ENCODE data around the gene PAX3. TPM values are rescaled to one million over a fixed set of nuclear protein-coding genes. Genes with fewer than 3 reads are reported as not detected.

The PAX3 gene
- total and polyA plus RNA-seq, 2 of the 13 experiments (the other 11 are each of a cell fraction or from before 2014, with no cell fraction given) = 0.07 TPM; not detected in 1

DNA sequence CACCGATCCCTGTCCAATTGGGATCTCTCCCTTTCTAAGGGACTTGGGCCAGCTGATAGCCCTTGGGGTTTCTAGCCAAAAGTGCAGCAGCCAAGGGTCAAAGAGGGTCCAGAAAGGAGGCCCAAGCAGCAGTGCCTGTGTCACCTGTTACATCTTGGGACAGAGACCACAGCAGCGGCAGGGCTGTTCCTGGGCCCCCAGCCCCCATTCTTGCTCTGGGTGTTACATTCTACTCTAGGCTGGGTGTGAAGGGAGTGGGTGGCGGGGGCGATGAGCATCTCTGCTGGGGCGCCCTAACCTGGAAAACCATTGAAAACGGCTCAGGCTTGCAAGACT is 1.2 kb downstream of the PAX3 start (continued):
- TF ChIP-seq, protein P1, sequence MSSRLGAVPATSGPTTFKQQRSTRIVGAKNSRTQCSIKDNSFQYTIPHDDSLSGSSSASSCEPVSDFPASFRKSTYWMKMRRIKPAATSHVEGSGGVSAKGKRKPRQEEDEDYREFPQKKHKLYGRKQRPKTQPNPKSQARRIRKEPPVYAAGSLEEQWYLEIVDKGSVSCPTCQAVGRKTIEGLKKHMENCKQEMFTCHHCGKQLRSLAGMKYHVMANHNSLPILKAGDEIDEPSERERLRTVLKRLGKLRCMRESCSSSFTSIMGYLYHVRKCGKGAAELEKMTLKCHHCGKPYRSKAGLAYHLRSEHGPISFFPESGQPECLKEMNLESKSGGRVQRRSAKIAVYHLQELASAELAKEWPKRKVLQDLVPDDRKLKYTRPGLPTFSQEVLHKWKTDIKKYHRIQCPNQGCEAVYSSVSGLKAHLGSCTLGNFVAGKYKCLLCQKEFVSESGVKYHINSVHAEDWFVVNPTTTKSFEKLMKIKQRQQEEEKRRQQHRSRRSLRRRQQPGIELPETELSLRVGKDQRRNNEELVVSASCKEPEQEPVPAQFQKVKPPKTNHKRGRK (CRISPR knock-in tag; IDR thresholded peaks at IDR 0.05) = no peak
- TF ChIP-seq, protein P2, sequence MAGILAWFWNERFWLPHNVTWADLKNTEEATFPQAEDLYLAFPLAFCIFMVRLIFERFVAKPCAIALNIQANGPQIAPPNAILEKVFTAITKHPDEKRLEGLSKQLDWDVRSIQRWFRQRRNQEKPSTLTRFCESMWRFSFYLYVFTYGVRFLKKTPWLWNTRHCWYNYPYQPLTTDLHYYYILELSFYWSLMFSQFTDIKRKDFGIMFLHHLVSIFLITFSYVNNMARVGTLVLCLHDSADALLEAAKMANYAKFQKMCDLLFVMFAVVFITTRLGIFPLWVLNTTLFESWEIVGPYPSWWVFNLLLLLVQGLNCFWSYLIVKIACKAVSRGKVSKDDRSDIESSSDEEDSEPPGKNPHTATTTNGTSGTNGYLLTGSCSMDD (CRISPR knock-in tag; IDR thresholded peaks at IDR 0.05) = no peak

DNA sequence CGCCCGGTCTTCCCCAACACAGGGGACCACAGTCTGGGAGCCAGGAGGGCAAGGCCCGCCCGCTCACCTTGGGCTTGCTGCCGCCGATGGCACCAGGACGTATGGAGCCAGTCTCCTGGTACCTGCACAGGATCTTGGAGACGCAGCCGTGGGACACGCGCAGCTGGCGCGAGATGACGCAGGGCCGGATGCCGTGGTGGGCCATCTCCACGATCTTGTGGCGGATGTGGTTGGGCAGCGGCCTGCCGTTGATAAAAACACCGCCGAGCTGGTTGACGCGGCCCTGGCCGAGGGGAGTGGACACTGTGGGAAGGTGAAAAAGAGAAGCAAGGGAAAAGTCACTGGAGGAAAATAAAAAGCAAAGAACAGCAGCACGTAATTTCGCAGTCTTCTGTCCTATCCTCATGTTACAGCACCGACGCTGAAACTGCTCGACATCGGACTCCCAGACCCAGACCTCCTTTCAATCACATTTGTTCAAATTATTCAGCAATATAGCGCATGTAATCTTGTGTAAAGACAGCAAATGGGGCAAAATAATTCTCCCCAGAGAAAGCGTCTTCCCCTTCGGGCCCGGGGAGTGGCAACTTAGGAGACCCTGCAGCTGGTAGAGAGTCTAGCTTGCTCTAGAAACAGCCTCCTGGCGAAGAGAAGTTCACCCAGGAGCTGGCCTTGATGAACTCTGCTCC is 1.7 kb downstream of the PAX3 start:
- in situ Hi-C loops (cut with HindIII; ENCODE audit: extremely low pct_ligation_motif_present, low pct_unique_long_range_greater_than_20kb) = no loop called here
- ChIA-PET POLR2A (no interaction called here), CTCF (ENCODE audit: low intra/inter-chr PET ratio, low total read pairs) (no interaction called here)
- H3K4me3 ChIP-seq (replicated peaks in 1 of 3; ENCODE audit: insufficient read depth in 1 of 3, low read depth in 2 of 3, low read length in 3 of 3) = no peak overlapping the region
- no peak overlapping the region for H3K4me2 ChIP-seq (ENCODE audit: low read depth, low read length)
- H3K79me2 ChIP-seq (ENCODE audit: insufficient read depth, low read length) = no peaks in the 10 kb centered on the region
- H3K36me3 ChIP-seq (replicated peaks in 1 of 2; ENCODE audit: control insufficient read depth in 1 of 2, insufficient read depth in 2 of 2, low read length in 2 of 2) = no peaks in the 10 kb centered on the region
- BruUV-seq (replicated peaks) = no TSS peak
- 53% methylated on average over 35 of the region's 36 CpGs for WGBS (ENCODE audit: low lambda C conversion rate)
- TF ChIP-seq, protein P3, sequence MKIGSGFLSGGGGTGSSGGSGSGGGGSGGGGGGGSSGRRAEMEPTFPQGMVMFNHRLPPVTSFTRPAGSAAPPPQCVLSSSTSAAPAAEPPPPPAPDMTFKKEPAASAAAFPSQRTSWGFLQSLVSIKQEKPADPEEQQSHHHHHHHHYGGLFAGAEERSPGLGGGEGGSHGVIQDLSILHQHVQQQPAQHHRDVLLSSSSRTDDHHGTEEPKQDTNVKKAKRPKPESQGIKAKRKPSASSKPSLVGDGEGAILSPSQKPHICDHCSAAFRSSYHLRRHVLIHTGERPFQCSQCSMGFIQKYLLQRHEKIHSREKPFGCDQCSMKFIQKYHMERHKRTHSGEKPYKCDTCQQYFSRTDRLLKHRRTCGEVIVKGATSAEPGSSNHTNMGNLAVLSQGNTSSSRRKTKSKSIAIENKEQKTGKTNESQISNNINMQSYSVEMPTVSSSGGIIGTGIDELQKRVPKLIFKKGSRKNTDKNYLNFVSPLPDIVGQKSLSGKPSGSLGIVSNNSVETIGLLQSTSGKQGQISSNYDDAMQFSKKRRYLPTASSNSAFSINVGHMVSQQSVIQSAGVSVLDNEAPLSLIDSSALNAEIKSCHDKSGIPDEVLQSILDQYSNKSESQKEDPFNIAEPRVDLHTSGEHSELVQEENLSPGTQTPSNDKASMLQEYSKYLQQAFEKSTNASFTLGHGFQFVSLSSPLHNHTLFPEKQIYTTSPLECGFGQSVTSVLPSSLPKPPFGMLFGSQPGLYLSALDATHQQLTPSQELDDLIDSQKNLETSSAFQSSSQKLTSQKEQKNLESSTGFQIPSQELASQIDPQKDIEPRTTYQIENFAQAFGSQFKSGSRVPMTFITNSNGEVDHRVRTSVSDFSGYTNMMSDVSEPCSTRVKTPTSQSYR (CRISPR knock-in tag; IDR thresholded peaks at IDR 0.05; ENCODE audit: borderline replicate concordance) = no peak
- TF ChIP-seq, protein P4, sequence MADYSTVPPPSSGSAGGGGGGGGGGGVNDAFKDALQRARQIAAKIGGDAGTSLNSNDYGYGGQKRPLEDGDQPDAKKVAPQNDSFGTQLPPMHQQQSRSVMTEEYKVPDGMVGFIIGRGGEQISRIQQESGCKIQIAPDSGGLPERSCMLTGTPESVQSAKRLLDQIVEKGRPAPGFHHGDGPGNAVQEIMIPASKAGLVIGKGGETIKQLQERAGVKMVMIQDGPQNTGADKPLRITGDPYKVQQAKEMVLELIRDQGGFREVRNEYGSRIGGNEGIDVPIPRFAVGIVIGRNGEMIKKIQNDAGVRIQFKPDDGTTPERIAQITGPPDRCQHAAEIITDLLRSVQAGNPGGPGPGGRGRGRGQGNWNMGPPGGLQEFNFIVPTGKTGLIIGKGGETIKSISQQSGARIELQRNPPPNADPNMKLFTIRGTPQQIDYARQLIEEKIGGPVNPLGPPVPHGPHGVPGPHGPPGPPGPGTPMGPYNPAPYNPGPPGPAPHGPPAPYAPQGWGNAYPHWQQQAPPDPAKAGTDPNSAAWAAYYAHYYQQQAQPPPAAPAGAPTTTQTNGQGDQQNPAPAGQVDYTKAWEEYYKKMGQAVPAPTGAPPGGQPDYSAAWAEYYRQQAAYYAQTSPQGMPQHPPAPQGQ (CRISPR knock-in tag; IDR thresholded peaks at IDR 0.05; ENCODE audit: borderline replicate concordance) = no peak
- TF ChIP-seq, protein P5, sequence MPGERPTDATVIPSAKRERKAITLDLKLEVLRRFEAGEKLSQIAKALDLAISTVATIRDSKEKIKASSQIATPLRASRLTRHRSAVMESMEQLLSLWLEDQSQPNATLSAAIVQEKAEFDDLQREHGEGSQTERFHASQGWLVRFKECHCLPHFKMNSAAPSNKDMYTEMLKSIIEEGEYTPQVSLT (CRISPR knock-in tag; IDR thresholded peaks at IDR 0.05; ENCODE audit: borderline replicate concordance, low read depth) = no peak
- no peak for TF ChIP-seq SAP130 (CRISPR knock-in tag; IDR thresholded peaks at IDR 0.05; ENCODE audit: low read depth)
- TF ChIP-seq ZFP41 (CRISPR knock-in tag; IDR thresholded peaks at IDR 0.05; ENCODE audit: borderline replicate concordance) = no peak
- TF ChIP-seq ZNF326 (CRISPR knock-in tag; IDR thresholded peaks at IDR 0.05; ENCODE audit: borderline replicate concordance) = no peak
- no peak for TF ChIP-seq GPN1 (CRISPR knock-in tag; IDR thresholded peaks at IDR 0.05; ENCODE audit: borderline replicate concordance)
- no peak for TF ChIP-seq ZNF792 (CRISPR knock-in tag; IDR thresholded peaks at IDR 0.05)
- no peak for TF ChIP-seq ADNP (CRISPR knock-in tag; IDR thresholded peaks at IDR 0.05)
- TF ChIP-seq MAF1 (CRISPR knock-in tag; IDR thresholded peaks at IDR 0.05; ENCODE audit: borderline replicate concordance) = no peak
- no peaks in the 10 kb centered on the region for H3K9me3 ChIP-seq (ENCODE audit: low read length)
- H3K27ac ChIP-seq (ENCODE audit: extremely low read length, insufficient read depth, low read length) = no peak overlapping the region
- peaks cover 37 to 99% of the 10 kb centered on the region in 2 experiments for H3K27me3 ChIP-seq (ENCODE audit: control insufficient read depth in 1 of 2, insufficient read depth in 2 of 2, low read length in 2 of 2)
- DNase-seq (ENCODE audit: low spot score) (no peak), ATAC-seq (no peak), FAIRE-seq (no peak)
- no peaks in the 10 kb centered on the region for H3K4me1 ChIP-seq (ENCODE audit: insufficient read depth, low read length)
- no peaks in the 10 kb centered on the region; the same call in 1 of the 2 replicates for H4K20me1 ChIP-seq (ENCODE audit: insufficient read depth, low read length)
- intact Hi-C loops (cut with micrococcal nuclease; ENCODE audit: unreplicated experiment) = no loop called here
- no peak overlapping the region for H2AFZ ChIP-seq (ENCODE audit: low read length)
- no peak overlapping the region for H3K9ac ChIP-seq (ENCODE audit: insufficient read depth, low read depth, low read length)
